ENCODE results near the gene PTPRD.

PTPRD gene

GRCh38 chr9:8719833-8720486 is 1892.8 kb downstream of the PTPRD start:
- Histone ChIP-seq H3K27ac (ENCODE audit: low read depth, low read length) (no peak overlapping the region), H3F3A (ENCODE audit: insufficient read depth) (no peaks in the 10 kb centered on the region), H3K9me2 (replicated peaks; ENCODE audit: insufficient read depth, low read length) (no peaks in the 10 kb centered on the region), H3K79me2 (ENCODE audit: insufficient read depth, low read length) (no peaks in the 10 kb centered on the region), H3K9me3 (ENCODE audit: insufficient read depth, low read length) (no peaks in the 10 kb centered on the region), H3K36me3 (ENCODE audit: low read length) (no peaks in the 10 kb centered on the region), H3K27me3 (ENCODE audit: low read length) (no peaks in the 10 kb centered on the region), H2AFZ (ENCODE audit: low read depth, low read length, severe bottlenecking) (no peak overlapping the region), H3K4me3 (ENCODE audit: insufficient read depth, low read length, poor library complexity, severe bottlenecking) (no peak overlapping the region), H4K20me1 (ENCODE audit: low read depth, low read length) (no peaks in the 10 kb centered on the region), H3K9ac (ENCODE audit: low read length) (no peak overlapping the region), H3K4me2 (ENCODE audit: low read depth, low read length, poor library complexity, severe bottlenecking) (no peak overlapping the region)
- TF ChIP-seq CTCF (IDR thresholded peaks at IDR 0.05; ENCODE audit: insufficient read depth, low read length, poor library complexity, severe bottlenecking) = no peak
- TF ChIP-seq EZH2phosphoT487 (conservative IDR thresholded peaks at IDR 0.05; ENCODE audit: low read length) = no peak

GRCh38 chr9:8718121-8718725 is 1894.6 kb downstream of the PTPRD start:
- H3K27ac ChIP-seq (ENCODE audit: low read depth, low read length) = no peak overlapping the region
- no peak overlapping the region for H3K4me2 ChIP-seq (ENCODE audit: low read depth, low read length, poor library complexity, severe bottlenecking)
- H3K9me2 ChIP-seq (replicated peaks; ENCODE audit: insufficient read depth, low read length) = no peaks in the 10 kb centered on the region
- H3K27me3 ChIP-seq (ENCODE audit: low read length) = no peaks in the 10 kb centered on the region
- H3K36me3 ChIP-seq (ENCODE audit: low read length) = no peaks in the 10 kb centered on the region
- H2AFZ ChIP-seq (ENCODE audit: low read depth, low read length, severe bottlenecking) = no peak overlapping the region
- no peaks in the 10 kb centered on the region for H3K9me3 ChIP-seq (ENCODE audit: insufficient read depth, low read length)
- no peaks in the 10 kb centered on the region for H3F3A ChIP-seq (ENCODE audit: insufficient read depth)
- H4K20me1 ChIP-seq (ENCODE audit: low read depth, low read length) = no peaks in the 10 kb centered on the region
- H3K79me2 ChIP-seq (ENCODE audit: insufficient read depth, low read length) = no peaks in the 10 kb centered on the region
- no peak for TF ChIP-seq EZH2phosphoT487 (conservative IDR thresholded peaks at IDR 0.05; ENCODE audit: low read length)
- TF ChIP-seq CTCF (IDR thresholded peaks at IDR 0.05; ENCODE audit: insufficient read depth, low read length, poor library complexity, severe bottlenecking) = no peak
- no peak overlapping the region for H3K9ac ChIP-seq (ENCODE audit: low read length)
- no peak overlapping the region for H3K4me3 ChIP-seq (ENCODE audit: insufficient read depth, low read length, poor library complexity, severe bottlenecking)

GRCh38 chr9:8717146-8717545 is 1895.7 kb downstream of the PTPRD start:
- Histone ChIP-seq H3K9me3 (ENCODE audit: insufficient read depth, low read length) (no peaks in the 10 kb centered on the region), H3F3A (ENCODE audit: insufficient read depth) (no peaks in the 10 kb centered on the region), H3K79me2 (ENCODE audit: insufficient read depth, low read length) (no peaks in the 10 kb centered on the region), H3K27me3 (ENCODE audit: low read length) (no peaks in the 10 kb centered on the region), H3K27ac (ENCODE audit: low read depth, low read length) (no peak overlapping the region), H3K9me2 (replicated peaks; ENCODE audit: insufficient read depth, low read length) (no peaks in the 10 kb centered on the region), H2AFZ (ENCODE audit: low read depth, low read length, severe bottlenecking) (no peak overlapping the region), H3K36me3 (ENCODE audit: low read length) (no peaks in the 10 kb centered on the region), H4K20me1 (ENCODE audit: low read depth, low read length) (no peaks in the 10 kb centered on the region), H3K4me2 (ENCODE audit: low read depth, low read length, poor library complexity, severe bottlenecking) (no peak overlapping the region), H3K9ac (ENCODE audit: low read length) (no peak overlapping the region), H3K4me3 (ENCODE audit: insufficient read depth, low read length, poor library complexity, severe bottlenecking) (no peak overlapping the region)
- TF ChIP-seq CTCF (IDR thresholded peaks at IDR 0.05; ENCODE audit: insufficient read depth, low read length, poor library complexity, severe bottlenecking) (no peak), EZH2phosphoT487 (conservative IDR thresholded peaks at IDR 0.05; ENCODE audit: low read length) (no peak)
